MM.1S (cell line): ENCODE measurements around the gene DARS1.

ENCODE experiments used
- EZH2 ChIP-seq: fragments of 300-600 bp; sonication (generic); optimal IDR thresholded peaks from 2 replicates; pipeline ENCODE3; 2017; ENCODE audit warnings: low read depth, mild to moderate bottlenecking, antibody characterized with exemption, low read length, mixed read lengths
- TF ChIP-seq, protein P1 (sequence below): fragments of 300-600 bp; sonication (generic); IDR thresholded peaks from 2 replicates; pipeline ENCODE4 v1.5.1; 2016; ENCODE audit warnings: antibody characterized with exemption, low read length, mixed read lengths

- TF ChIP-seq, protein P1, sequence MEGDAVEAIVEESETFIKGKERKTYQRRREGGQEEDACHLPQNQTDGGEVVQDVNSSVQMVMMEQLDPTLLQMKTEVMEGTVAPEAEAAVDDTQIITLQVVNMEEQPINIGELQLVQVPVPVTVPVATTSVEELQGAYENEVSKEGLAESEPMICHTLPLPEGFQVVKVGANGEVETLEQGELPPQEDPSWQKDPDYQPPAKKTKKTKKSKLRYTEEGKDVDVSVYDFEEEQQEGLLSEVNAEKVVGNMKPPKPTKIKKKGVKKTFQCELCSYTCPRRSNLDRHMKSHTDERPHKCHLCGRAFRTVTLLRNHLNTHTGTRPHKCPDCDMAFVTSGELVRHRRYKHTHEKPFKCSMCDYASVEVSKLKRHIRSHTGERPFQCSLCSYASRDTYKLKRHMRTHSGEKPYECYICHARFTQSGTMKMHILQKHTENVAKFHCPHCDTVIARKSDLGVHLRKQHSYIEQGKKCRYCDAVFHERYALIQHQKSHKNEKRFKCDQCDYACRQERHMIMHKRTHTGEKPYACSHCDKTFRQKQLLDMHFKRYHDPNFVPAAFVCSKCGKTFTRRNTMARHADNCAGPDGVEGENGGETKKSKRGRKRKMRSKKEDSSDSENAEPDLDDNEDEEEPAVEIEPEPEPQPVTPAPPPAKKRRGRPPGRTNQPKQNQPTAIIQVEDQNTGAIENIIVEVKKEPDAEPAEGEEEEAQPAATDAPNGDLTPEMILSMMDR: no peak
- TF ChIP-seq EZH2: no peak
Observed at GRCh38 chr2:136020831-136021230, 35.4 kb upstream of the DARS1 start.
